ENCODE measurements around the gene SORD.
"Not testable (repeated sequence)": the region's sequence is repeated elsewhere in the genome, so short reads cannot be mapped to it uniquely, and the experiment has no call there.

The SORD gene

GRCh38 chr15:45022871-45023658, at the start of gene SORD:
Gene SORD (plus strand): TSS chr15:45023195. CDS start chr15:45023284, 89 bp downstream.
- TF ChIP-seq, protein P1, sequence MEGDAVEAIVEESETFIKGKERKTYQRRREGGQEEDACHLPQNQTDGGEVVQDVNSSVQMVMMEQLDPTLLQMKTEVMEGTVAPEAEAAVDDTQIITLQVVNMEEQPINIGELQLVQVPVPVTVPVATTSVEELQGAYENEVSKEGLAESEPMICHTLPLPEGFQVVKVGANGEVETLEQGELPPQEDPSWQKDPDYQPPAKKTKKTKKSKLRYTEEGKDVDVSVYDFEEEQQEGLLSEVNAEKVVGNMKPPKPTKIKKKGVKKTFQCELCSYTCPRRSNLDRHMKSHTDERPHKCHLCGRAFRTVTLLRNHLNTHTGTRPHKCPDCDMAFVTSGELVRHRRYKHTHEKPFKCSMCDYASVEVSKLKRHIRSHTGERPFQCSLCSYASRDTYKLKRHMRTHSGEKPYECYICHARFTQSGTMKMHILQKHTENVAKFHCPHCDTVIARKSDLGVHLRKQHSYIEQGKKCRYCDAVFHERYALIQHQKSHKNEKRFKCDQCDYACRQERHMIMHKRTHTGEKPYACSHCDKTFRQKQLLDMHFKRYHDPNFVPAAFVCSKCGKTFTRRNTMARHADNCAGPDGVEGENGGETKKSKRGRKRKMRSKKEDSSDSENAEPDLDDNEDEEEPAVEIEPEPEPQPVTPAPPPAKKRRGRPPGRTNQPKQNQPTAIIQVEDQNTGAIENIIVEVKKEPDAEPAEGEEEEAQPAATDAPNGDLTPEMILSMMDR (IDR thresholded peaks at IDR 0.05; ENCODE audit: low read depth, low read length) = no peak
- peak; percentile 39 for DNase-seq (ENCODE audit: extremely low read depth, low read depth)

GRCh38 chr15:44976183-44976582, 46.8 kb upstream of the SORD start:
- DNase-seq (ENCODE audit: extremely low read depth, low read depth) = not testable (repeated sequence)

- not testable (repeated sequence) for DNase-seq (ENCODE audit: extremely low read depth, low read depth)
These were observed 45.2 kb upstream of the SORD start for GRCh38 chr15:44977781-44978180.

DNA sequence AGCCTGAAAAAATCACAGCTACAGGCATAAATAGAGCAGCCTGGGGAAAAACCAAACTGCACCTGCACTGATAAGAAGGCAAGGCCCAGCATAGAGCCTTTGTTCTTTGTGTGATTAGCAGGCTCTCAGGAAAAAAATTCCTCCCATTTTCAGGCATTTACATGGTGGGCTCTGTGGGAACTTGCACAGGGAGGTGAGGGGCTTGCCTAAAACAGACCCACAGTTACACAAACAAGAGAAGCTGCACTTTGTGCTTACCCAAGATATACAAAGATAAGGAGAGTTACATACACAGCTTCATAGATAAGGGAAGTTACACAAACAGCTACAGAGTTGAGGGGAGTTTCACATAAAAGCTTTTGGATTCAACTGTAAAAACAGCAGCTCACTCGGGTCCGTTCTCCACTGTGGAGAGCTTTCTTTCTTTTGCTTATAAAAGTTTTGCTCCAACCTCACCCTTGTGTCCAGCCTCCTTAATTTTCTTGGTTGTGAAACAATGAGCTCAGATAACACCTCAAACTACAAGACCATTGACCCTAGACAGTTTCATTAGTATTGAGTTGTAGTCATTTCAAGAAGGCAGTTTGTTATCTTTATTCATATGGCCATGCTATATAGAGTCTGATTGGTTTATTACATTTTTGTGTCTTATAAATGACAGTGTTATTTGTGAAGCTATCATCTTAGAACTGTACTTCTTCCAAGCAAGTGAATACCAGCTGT, 43.2 kb upstream of the SORD start:
- not testable (repeated sequence) for DNase-seq (ENCODE audit: extremely low read depth, low read depth)

DNA sequence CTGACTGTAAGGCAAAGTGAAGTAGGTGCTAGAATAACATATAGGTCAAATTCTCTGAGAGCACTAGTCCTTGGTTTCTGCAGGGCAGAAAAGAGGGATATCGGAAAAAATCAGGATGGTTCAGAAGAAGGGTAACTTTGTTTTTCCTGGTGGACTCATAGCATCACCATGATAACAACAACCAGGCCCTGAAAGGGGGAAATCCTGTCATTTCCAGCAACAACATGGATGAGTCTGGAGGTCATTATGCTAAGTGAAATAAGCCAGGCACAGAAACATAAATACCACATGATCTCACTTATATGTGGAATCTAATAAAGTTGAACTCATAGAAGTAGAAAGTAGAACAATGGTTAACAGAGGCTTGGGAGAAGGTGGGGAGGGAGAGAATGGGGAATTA, 38.9 kb upstream of the SORD start:
- DNase-seq (ENCODE audit: extremely low read depth, low read depth) = not testable (repeated sequence)

DNA sequence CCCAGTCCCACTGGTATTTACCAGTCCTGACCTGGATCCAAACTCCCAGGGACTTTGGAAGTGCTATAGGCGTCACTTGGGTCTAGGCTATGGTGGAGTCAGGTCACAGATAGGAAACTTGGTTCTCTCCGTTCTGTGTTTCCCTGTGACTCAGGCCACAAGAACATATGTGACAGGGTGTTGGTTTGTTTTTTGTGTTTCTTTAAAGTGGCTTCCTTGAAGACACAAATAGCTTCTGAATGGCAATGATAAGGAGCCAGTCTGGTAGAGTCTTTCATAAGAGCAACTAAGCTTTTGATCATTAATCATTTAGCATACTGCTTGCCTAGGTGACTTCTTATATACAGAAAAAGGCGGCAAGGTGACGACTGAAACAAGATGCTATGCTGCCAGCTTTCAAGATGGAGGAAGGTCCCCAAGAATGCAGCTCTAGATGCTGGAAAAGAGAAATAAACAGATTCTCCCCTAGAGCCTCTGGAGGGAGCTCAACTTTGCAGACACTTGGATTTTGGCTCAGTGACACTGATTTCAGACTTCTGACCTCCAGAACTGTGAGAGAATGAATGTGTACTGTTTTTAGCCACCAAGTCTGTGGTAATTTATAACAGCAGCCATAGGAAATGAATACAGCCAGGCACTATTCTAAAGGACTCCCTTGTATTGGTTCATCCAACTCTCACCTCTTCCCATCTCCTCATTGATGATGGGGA, 36.5 kb upstream of the SORD start:
- not testable (repeated sequence) for DNase-seq (ENCODE audit: extremely low read depth, low read depth)

DNA sequence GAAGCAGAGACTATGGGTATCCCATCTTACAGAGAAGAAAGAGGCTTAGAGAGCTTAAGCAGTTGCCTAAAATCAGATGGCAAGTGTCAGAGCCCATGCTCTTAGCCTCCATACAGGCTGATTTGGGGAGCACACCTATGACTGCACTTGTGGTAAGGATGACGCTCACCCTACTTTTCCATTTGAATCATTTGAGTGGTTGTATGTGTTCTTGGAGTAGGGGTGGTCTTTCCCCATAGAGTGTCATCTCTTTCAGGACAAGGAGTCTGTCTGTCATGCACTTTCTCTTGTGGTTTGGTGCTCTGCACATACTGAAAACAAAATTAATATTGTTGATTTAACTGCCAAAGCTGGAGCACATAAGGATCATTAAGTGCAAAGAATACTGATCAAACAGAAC, 35.3 kb upstream of the SORD start:
- DNase-seq (ENCODE audit: extremely low read depth, low read depth) = not testable (repeated sequence)

GRCh38 chr15:44988184-44988869, 34.7 kb upstream of the SORD start:
- not testable (repeated sequence) for DNase-seq (ENCODE audit: extremely low read depth, low read depth)

DNA sequence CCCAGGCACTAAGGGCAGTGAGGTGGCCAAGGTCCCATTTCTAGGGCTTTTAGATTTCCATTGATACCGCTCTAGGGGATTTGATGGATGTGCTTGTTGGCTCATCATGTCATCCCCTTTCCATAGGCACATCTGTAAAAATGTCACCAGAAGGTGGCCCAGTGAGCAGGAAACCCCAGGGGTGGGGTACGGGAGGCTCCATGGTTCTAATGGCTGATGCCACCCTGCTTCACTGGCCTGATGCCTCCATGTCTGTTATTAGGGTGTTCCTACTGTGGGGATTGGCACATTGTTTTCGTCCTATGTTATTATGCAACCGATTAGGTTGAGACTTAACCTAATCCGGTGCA, 34.1 kb upstream of the SORD start:
- DNase-seq (ENCODE audit: extremely low read depth, low read depth) = not testable (repeated sequence)

- not testable (repeated sequence) for DNase-seq (ENCODE audit: extremely low read depth, low read depth)
These were observed 25.4 kb upstream of the SORD start for GRCh38 chr15:44997632-44998031.

- TF ChIP-seq, protein P1 (IDR thresholded peaks at IDR 0.05; ENCODE audit: low read depth, low read length) = no peak
- DNase-seq (ENCODE audit: extremely low read depth, low read depth) = no peak
These were observed 23.9 kb upstream of the SORD start for GRCh38 chr15:44999105-44999504.

DNA sequence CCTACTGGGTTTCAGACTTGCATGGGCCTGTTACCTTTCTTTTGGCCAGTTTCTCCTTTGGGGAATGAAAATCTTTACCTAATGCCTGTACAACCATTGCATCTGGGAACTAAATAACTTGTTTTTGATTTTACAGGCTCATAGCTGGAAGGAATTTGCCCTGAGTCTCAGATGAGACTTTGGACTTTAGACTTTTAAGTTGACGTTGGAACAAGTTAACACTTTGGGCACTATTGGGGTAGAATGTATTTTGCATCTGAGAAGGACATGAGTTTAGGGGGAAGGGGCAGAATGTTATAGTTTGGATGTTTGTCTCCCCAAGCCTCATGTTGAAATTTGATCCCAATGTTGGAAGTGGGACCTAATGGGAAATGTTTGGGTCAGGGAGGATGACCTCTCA, 21.8 kb upstream of the SORD start:
- DNase-seq (ENCODE audit: extremely low read depth, low read depth) = not testable (repeated sequence)

DNA sequence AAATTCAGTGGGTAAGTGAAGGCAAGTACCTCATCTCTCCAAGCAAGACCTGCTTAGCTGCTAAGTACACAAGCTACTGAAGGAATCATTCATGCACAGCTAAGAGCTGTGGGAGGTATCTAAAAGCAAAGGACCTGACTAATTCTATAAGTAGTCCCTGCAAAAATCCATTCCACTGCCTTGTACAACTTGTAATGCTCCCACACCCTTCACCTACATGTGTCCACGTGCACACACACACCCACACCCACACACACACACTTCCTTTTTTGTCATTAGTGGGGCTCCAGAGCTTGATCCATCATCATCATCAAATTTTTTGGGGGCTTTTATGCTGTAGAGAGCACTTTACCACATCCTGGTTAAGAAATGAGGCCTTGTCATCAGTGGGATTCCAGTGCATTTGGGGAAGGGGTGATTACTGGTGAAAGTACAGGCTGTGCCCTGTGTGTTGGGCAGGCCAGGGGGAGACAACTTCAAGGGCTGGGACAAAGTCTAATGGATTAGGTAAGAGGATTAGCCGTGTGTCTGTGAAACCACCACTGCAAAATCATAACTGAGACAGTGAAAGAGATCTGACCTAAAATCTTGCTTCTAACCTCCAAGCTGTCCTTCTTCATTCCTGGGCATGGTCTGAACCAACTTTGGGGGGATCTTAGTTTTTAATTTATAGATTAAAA, 19.1 kb upstream of the SORD start:
- DNase-seq (ENCODE audit: extremely low read depth, low read depth) = not testable (repeated sequence)

- not testable (repeated sequence) for DNase-seq (ENCODE audit: extremely low read depth, low read depth)
These were observed 18.3 kb upstream of the SORD start for GRCh38 chr15:45004590-45005175.

Data from AG09319 (cell line).